DND-41 (cell line): ENCODE data around the gene TBX6.

Experiments
- EZH2 ChIP-seq: IDR thresholded peaks from 3 replicates; pipeline ENCODE4 v1.6.1; 2012; ENCODE audit warnings: borderline replicate concordance, low read depth, mild to moderate bottlenecking, moderate library complexity, low read length, inconsistent platforms; ENCODE audit not compliant: severe bottlenecking
- TF ChIP-seq, protein P1 (sequence below): IDR thresholded peaks from 2 replicates; pipeline ENCODE4 v1.5.1; 2012; ENCODE audit warnings: borderline replicate concordance, low read length, moderate library complexity, mild to moderate bottlenecking; ENCODE audit not compliant: poor library complexity, severe bottlenecking; ENCODE audit errors: extremely low read depth

DNA sequence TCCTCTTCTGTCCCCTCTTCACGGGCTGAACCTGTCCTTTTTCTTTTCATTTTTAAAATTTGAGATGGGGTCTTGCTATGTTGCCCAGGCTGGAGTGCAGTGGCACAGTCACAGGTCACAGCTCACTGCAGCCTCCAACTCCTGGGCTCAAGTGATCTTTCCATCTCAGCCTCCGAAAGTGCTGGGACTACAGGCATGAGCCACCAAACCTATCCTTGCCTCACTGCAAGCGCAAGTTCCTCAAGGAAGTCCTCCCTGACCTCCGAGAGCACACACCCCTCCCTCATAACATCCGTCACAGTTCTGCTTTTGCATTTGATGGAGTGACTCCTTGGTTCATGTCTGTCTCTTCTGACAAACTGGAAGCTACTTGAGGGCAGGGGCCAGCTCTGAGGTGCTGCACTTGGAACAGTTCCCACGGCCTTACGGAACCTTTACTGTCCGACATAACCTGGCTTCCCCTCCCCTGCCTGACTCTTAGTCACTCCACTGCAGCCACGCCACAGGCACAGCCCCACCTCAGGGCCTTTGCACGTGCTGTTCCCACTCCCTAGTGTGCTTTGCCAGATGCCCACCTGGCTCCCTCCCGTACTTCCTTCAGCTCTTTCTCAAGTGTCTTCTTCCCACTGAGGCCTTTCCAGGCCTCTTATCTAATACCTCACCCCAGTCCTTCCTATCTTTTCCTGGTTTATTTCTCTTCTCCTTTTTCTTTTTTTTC, 4.4 kb downstream of the TBX6 start:
- no peak for TF ChIP-seq EZH2
- TF ChIP-seq, protein P1, sequence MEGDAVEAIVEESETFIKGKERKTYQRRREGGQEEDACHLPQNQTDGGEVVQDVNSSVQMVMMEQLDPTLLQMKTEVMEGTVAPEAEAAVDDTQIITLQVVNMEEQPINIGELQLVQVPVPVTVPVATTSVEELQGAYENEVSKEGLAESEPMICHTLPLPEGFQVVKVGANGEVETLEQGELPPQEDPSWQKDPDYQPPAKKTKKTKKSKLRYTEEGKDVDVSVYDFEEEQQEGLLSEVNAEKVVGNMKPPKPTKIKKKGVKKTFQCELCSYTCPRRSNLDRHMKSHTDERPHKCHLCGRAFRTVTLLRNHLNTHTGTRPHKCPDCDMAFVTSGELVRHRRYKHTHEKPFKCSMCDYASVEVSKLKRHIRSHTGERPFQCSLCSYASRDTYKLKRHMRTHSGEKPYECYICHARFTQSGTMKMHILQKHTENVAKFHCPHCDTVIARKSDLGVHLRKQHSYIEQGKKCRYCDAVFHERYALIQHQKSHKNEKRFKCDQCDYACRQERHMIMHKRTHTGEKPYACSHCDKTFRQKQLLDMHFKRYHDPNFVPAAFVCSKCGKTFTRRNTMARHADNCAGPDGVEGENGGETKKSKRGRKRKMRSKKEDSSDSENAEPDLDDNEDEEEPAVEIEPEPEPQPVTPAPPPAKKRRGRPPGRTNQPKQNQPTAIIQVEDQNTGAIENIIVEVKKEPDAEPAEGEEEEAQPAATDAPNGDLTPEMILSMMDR: no peak
